Mucosa of gallbladder (tissue), 1 donor: ENCODE measurements around the gene EML6. TPM values are rescaled to one million over a fixed set of nuclear protein-coding genes. Genes with fewer than 3 reads are reported as not detected.
A peak's percentile ranks its signal among the peaks of the same experiment; 100 is the strongest.
"Not testable (repeated sequence)": the region's sequence is repeated elsewhere in the genome, so short reads cannot be mapped to it uniquely, and the experiment has no call there.

Source experiments
- DNase-seq: peaks from one replicate; pipeline ENCODE4 v3.0.0-alpha.2; 2020; ENCODE audit warnings: low spot score
- total RNA-seq: library from RNA; stranded (reverse); gene quantifications from one replicate; pipeline ENCODE4 v1.2.1, GENCODE V29; 2021
- donor health status: DM: no; HTN: no; CAD: no.

The EML6 gene
- 2.1 TPM for total RNA-seq

DNA sequence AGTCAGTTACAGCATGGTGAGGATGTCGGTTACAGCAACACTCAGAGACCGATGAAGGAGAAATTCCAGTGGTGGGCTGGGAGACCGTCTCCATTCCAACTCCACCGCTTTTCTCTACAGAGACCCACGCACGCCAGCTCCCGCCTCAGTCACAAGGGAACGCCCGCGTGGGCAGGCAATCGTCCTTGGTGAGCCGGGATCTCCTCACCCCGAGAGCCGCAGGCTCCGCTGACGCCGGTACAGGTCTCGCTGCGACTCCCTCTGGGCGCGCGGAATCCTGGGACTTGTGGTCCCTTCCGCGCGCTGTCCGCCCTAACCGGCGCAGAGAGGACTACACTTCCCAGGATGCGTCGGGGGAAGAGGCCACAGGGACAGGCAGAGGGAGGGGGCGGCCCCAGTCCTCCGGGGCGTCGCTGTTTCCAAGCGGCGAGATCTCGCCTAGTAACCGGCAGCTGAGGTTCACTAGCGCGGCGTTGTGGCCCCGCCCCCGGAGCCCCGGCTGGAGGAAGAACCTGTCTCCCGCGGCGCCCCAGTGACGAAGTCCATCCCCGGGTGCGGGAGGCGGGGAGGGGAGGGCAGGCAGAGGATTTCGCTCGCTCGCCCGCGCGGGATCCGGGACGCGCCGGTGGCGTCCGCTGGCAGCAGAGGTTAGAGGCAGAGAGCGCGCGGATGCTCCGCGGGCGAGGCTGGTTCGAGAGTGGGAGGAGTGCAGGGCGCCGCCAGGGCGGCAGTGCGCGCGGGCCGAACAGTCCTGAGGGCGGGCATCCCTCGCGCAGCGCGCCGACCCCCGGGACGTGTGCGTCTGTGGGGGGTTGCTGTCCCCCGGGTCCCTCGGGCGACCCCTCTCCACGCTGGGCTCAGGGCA, at the start of gene EML6:
Gene EML6 (plus strand): TSS at position 532 of the 865 bp plus-strand sequence. CDS start 1,400 bp downstream, outside the sequence.
- peak; percentile 99 for DNase-seq

DNA sequence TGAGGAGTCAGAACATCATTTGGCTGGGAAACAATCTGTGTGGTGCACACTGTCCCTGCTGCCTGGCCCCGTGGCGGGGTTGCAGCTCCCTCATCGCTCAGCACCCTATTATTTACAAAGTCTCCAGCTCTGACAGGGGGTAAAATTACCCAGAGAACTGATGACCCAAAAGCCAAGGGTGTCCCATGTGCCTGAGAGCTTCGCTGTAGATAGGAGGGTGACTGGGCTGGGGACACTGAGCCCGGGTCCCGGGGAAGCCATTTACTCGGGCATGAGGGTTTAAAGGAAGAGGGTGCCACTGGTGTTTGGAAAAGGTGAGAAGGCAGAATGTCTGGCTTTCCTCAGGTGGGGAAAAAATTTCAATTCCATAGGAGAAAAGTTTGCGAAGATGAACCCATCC, 48.2 kb upstream of the EML6 start:
- no peak for DNase-seq

DNA sequence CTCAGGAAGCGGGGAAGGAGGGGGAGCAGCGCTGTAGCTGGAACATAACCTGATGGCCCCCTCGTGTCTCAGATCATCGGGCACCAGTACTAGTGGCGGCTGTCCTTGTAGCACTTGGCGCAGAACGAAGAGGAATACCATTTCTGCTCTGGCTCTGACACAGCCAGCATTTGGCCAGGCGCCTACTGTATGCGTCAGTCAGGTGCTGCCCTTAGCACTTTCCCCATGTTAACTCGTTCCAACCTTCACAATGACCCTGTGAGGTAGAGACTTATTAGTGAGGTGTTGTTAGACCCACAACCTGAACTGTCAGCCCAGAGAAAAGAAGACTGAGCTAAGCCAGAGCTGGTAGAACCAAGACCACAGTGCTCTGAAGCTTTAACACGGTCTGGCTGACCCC, 47.7 kb upstream of the EML6 start:
- DNase-seq = peak; percentile 67

DNA sequence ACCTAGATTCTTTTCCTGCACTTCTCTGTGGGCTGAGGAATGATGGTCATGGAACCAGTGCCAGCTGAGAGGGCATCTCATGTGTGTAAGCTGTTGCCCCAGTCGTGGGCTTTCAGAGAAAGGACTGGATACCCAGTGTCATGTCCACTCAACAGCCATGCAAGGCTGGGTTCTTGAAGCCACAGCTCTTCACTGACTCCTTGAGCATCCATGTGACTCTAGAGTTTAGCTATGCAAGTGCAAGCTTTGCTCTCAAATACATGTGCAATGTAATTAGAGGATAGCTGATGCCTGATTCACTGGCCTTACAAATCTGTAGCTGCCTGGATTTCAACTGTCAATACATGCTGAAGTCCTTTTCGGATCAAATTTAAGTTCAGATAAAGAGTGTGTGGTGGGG, 46.8 kb upstream of the EML6 start:
- no peak for DNase-seq

DNA sequence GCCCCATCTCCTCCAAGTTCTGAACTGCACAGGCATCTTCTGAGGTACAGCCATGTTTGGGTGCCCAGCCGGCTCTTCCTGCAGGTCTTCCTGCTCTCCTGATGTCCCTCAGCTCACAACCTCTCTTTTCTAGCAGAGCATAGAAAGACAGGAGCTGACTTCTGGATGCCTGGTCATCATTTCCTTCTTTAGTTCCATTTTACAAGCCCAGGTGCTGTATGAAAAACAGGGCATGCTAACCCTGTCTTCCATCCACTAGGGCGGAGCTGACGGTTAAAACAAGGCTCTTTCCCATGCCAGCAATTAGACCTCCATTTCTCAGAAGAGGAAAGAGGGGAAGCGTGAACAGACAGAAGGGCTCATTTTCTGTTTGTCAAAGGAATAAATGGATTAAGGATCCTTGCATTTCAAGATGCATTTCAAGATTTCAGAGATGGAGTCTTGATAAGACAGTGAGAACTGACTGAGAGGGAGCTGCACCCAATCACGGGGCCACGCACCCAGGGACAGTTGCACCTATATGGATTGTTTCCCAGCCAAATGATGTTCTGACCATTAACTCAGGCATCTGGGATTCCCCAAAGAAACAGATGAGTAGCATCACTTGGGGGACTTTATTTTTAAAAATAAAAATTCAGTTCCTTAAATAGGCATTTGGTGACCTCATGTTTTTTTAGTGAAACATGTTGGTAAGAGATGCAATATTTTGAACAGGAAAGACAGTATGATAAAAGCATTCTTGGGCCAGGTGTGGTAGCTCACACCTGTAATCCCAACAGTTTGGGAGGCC, 45.8 kb upstream of the EML6 start:
- DNase-seq = no peak

DNA sequence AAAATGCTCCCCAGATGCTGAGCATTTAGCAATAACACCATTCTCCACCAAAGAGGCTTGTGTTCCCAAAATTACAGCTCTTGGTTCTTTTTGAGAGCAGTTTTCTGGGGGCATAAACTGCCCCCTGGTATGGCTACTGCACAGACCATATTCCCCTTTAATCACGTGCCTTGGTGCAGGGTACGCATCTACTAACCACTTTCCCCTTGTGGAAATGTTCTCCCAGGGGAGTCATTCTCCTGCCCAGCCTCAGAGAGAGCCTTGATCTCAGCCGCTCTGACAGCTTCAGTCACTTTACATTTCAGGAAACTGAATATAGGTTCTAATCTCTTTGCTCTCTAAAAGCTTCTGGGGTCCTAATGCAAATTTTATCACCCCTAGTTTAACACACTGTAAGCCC, 44.7 kb upstream of the EML6 start:
- no peak for DNase-seq

DNA sequence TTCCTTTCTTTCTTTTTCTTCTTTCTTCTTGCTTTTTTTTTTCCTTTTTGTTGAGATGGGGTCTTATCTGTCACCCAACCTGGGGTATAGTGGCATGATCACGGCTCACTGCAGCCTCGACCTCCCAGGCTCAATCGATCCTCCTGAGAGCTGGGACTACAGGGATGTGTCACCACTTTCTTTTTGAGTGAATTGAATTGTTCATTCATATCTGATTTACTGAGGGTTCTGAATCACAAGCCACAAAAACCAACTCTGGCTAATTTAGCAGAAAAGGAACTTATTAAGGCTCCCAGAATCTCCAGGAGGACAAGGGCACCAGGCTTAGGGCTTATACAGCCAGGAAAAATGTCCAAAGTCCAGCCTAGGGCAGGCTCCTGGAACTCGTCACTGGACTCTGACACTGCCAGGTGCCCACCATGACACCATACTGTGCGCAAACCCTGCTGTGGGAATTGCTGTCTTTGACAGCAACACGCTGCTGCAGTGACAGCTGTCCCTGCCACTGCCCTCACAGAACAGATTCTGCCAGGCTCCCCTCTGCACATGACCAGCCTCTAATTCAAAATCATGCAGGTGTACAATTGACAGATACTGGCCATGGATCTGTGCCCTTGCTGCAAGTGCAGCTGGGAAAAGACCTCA, 42.9 kb upstream of the EML6 start:
- no peak for DNase-seq

DNA sequence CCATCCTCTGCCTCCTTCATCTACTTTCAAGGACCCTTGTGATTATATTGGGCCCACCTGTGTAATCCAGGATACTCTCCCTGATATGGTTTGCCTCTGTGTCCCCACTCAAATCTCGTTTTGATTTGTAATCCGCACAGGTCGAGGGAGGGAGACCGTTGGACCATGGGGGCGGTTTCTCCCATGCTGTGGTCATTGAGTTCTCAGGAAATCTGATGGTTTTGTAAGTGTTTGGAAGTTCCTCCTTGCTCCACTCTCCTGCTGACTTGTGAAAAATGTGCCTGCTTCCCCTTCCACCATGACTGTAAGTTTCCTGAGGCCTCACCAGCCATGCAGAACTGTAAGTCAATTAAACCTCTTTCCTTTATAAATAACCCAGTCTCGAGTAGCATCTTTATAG, 42.0 kb upstream of the EML6 start:
- DNase-seq = no peak

DNA sequence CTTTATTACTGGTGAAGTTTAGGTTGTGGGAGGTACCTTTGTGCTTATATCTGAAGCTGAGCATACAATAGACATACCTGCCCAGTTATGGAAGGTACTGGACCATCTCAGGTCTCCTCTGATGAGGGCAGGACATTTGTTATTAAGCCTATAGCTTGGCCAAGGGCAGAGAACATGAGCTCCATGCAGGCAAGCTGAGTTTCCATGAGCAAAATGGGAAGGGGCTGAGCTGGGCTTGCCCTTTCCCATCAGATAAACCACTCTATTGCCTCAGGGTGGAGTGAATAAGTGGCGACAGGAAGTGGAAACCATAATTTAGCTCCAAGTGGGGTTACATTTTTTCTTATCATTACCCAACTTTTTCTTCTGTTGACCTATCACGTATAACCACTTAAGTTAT, 39.9 kb upstream of the EML6 start:
- no peak for DNase-seq

DNA sequence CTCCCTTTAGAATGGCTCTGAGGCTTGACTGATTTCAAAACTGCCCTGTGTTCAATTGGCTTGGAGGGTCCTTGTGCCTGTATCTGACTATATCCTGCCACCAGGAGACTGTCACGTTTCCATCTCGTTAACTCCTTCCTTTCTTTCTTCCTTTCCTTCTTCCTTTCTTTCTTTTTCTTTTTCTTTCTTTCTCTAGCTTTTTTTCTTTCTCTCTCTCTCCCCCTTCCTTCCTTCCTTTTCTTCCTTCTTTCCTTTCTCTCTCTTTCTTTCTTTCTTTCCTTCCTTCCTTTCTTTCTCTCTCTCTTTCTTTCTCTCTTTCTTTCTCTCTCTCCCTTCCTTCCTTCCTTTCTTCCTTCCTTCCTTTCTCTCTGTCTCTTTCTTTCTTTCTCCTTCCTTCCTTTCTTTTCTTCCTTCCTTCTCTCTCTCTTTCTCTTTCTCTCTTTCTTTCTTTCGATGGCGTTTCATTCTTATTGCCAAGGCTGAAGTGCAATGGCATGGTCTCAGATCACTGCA, 38.1 kb upstream of the EML6 start:
- DNase-seq = no peak

DNA sequence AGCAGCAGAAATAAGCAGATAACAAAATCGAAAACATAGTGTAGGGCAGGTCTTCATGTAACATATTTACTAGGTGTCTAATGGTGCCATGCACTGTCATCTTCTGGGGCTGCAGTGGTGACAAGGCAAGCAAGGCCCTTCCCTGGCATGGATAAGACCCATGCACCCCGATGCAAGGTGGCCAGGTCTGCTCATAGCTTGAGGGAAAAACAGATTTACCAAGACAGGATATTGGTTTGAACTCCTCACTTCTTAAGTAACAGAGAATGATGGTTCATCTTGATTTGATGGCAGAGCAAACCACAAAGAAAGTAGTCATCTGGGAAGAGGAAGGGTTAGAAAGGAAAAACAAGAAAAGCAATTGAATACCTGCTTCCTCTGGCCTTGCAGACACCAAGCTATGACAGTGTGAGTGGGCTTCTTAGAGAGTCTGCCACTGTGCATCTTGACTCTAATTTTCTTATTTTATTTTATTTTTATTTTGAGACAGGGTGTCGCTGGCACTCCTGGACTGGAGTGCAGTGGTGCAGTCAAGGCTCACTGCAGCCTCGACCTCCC, 35.8 kb upstream of the EML6 start:
- no peak for DNase-seq

DNA sequence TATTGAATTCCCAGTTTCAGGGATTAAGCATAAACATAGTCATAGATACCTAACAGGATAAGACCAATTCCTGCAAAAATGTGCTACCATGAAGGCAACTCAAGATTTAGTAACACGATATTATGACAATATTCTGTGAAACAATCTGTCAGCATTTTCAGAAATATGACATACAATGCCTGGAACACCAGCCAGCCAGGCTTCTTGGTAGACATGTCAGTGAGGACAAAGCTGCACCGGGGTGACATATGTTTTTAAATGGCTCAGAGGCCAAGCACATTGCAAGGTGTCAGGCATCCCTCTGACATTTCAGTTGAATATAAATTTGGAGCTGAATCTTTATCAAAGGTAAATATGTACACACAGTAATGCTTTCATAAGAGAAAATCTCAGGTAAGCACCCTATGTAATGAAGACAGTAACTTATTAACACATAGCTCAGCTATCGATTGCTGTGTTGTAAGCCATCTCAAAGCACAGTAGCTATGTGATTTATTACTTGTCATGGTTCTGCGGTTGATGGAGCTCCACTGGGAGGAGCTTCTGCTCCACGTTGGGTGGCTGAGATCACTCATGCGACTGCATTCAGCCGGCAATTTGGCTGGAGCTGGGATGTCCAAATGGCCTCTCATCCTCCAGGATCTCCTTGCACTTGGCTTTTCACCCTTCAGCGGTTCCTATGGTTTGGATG, 31.9 kb upstream of the EML6 start:
- DNase-seq = peak; percentile 67

DNA sequence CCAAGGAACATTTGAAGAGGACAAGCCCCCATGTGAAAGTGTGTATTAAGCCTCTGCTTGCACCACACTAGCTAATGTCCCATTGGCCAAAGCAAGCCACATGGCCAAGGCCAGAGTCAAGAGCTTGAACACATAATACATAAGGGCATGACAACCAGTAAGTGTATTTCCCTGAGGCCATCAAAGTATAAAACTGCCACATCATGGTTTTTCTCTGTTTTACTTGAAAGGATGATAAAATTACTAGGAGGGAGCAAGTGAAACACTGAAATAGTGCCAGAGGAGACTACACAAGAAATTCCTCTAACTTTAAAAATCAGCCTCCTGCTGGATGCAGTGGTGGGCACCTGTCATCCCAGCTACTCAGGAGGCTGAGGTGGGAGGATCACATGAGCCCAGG, 30.9 kb upstream of the EML6 start:
- DNase-seq = no peak

DNA sequence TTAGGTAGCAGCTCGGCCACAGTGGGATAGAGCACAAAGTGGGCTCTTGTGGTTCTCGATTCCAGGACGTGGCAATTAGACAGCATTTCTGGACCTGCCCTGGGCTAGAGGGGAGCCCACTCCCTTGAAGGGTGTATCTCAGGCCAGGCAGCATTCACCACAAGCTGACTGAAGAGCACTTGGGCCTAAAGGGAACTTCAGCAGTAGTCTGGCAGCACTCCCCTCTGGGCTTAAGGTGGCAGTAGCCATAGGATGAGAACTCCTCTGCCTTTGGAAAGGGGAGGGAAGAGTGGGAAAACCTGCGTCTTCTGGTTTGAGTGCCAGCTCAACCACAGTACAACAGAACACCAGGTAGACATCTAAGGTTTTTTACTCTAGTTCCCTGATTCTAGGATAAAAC, 28.1 kb upstream of the EML6 start:
- DNase-seq = no peak

DNA sequence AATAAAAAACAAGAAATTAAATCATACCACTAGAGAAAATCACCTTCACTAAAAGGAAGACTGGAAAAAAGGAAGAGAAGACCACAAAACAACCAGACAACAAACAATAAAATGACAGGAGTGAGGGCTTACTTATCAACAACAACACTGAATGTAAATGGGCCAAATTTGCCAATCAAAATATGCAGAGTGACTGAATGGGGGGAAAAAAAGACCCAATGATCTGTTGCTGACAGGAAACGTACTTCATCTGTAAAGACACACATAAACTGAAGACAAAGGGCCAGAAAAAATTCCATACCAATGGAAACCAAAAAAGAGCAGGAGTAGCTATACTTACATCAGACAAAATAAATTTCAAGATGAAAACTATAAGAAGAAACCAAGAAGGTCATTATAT, 25.5 kb upstream of the EML6 start:
- no peak for DNase-seq

DNA sequence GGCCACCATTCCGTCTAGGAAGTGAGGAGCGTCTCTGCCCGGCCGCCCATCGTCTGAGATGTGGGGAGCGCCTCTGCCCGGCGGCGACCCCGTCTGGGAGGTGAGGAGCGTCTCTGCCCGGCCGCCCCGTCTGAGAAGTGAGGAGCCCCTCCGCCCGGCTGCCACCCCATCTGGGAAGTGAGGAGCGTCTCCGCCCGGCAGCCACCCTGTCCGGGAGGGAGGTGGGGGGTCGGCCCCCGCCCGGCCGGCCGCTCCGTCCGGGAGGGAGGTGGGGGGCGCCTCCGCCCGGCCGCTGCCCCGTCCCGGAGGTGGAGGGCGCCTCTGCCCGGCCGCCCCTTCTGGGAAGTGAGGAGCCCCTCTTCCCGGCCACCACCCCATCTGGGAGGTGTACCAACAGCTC, 24.5 kb upstream of the EML6 start:
- DNase-seq = not testable (repeated sequence)

DNA sequence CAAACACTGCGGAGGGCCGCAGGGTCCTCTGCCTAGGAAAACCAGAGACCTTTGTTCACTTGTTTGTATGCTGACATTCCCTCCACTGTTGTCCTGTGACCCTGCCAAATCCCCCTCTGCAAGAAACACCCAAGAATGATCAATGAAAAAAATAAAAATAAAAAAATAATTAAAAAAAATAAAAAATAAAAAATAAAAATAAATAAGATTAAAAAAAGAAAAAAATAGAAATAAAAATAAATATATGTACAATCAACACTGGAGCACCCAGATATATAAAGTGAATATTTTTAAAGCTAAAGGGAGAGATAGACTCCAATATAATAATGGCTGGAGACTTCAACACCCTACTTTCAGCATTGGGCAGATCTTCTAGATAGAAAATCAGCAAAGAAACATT, 23.8 kb upstream of the EML6 start:
- DNase-seq = no peak

DNA sequence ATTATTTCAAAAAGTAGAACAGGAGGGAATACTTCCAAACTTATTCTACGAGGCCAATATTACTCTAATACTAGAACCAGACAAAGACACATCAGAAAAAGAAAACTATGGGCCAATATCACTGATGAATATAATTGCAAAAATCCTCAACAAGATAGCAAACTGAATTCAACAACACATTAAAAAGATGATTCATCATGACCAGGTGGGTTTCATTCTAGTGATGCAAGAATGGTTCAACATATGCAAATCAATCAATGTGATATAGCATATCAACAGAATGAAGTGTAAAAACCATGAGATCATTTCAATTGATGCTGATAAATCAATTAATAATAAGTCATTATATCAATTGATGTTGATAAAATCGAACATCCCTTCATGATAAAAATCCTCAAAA, 22.4 kb upstream of the EML6 start:
- no peak for DNase-seq

DNA sequence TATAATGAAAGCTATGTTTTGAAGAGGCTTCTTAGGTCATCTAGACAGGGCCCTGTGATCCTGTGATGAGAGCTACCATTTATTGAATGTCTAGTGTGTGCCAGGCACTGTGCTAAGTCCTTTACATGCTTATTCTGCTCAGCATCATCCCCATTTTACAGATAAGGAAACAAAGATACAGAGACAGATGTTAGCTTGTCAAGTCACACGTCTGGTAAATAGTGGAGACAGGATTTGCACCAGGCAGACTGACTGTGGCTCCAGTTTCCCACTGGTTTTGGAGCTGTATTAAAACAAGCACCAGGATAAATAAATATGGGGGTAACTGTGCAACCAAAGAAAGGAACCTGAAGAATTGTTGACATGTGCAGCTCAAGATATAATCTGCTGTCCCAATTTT, 19.2 kb upstream of the EML6 start:
- no peak for DNase-seq

DNA sequence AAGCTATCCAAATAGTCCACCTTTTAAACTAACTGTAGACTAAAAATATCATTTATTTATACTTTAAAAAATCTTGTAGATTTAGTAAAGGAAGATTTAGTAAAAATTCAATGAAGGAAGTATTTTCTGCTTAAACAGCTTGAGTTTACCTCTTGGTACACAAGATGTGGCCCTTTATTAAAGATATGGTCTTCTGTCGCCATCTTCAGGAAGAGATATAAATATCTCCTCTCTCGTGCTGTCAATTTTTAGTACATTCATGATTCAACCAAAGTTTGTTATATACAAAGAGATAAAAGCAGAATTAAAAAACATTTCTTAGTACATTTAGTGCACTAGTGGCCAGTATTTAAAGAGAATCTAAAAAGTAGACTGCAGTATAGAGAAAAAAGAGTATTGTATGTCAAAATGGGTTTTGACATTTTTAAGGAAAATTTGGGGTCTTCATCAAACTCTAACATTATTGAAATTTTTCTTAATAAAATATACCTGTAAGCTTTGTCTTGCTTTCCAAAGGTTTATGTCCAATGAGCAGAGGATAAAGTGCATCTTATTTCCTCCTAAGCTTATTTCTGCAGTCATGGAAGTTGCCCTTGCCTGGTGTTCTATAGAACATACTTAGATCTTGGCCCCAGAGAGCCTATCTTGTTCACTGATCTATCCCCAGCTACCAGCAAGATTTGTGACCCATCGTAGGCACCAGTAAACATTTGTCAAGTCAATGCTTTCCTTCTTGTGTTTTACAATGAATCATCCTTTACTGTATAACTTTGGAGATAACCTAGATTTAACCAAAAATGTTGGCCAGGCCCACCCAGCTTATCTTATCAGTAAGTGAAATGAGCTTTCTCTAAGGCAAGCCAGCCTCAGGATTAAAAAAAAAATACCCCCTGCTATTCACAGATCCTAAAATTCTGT, 18.5 kb upstream of the EML6 start:
- DNase-seq = no peak
